ENCODE data around the gene KDM3A.

DNA sequence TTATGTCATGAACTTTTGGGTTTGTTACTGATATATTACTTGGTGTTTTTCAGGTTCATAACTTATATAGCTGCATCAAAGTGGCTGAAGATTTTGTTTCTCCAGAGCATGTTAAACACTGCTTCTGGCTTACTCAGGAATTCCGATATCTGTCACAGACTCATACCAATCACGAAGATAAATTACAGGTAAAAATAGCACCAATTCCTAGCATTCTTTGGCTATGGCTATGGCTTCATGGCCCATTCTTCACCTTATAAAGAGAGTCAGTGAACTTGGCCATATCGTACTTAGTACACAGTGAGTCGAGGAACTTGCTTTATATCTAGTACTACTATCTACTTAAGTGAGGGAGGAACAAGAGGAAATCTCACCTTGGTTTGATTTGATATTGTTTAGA lies 49.9 kb downstream of the KDM3A start:
- TF ChIP-seq POLR2A (IDR thresholded peaks at IDR 0.05; ENCODE audit: extremely low read depth, insufficient read length) (no peak), MYC (IDR thresholded peaks at IDR 0.05; ENCODE audit: low read depth, low read length) (no peak)
- TF ChIP-seq, protein P1, sequence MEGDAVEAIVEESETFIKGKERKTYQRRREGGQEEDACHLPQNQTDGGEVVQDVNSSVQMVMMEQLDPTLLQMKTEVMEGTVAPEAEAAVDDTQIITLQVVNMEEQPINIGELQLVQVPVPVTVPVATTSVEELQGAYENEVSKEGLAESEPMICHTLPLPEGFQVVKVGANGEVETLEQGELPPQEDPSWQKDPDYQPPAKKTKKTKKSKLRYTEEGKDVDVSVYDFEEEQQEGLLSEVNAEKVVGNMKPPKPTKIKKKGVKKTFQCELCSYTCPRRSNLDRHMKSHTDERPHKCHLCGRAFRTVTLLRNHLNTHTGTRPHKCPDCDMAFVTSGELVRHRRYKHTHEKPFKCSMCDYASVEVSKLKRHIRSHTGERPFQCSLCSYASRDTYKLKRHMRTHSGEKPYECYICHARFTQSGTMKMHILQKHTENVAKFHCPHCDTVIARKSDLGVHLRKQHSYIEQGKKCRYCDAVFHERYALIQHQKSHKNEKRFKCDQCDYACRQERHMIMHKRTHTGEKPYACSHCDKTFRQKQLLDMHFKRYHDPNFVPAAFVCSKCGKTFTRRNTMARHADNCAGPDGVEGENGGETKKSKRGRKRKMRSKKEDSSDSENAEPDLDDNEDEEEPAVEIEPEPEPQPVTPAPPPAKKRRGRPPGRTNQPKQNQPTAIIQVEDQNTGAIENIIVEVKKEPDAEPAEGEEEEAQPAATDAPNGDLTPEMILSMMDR (IDR thresholded peaks at IDR 0.05; ENCODE audit: low read depth, low read length), result no peak
- TF ChIP-seq, protein P2, sequence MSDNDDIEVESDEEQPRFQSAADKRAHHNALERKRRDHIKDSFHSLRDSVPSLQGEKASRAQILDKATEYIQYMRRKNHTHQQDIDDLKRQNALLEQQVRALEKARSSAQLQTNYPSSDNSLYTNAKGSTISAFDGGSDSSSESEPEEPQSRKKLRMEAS (IDR thresholded peaks at IDR 0.05; ENCODE audit: low read depth, low read length), result no peak

Data from NB4 (cell line).